ENCODE results near the gene SELE. TPM values are rescaled to one million over a fixed set of nuclear protein-coding genes. Genes with fewer than 3 reads are reported as not detected.
"Not testable (repeated sequence)": the region's sequence is repeated elsewhere in the genome, so short reads cannot be mapped to it uniquely, and the experiment has no call there.

SELE gene
- total and polyA plus RNA-seq, 2 of the 4 experiments (the other 2 are of a cell fraction), result not detected

GRCh38 chr1:169683168-169683567, 50.7 kb downstream of the SELE start:
- intact Hi-C loops (cut with micrococcal nuclease); dilution Hi-C loops (cut with HindIII; ENCODE audit: low sequenced_read_pairs, unreplicated experiment); H4K20me1 ChIP-seq (ENCODE audit: insufficient read depth, low read length): not testable (repeated sequence)

More at GRCh38 chr1:169683168-169683567, 50.7 kb downstream of the SELE start:
- in situ Hi-C loops (cut with MboI; ENCODE audit: low sequenced_read_pairs); H3K14ac ChIP-seq (replicated peaks; ENCODE audit: low read depth, low read length); H3K36me3 ChIP-seq (ENCODE audit: control insufficient read depth, insufficient read depth, low read length); H4K91ac ChIP-seq (ENCODE audit: insufficient read depth, low read depth, low read length); H3K9me3 ChIP-seq (ENCODE audit: control insufficient read depth, insufficient read depth, low read length); H2AK9ac ChIP-seq (replicated peaks; ENCODE audit: low read depth, low read length, poor library complexity); H3K4ac ChIP-seq (ENCODE audit: low read depth, low read length); H2BK20ac ChIP-seq (ENCODE audit: low read depth, low read length); ATAC-seq (ENCODE audit: low read depth); DNase-seq; BruUV-seq (replicated peaks); H3K4me1 ChIP-seq (ENCODE audit: control insufficient read depth, insufficient read depth, low read length); H2BK5ac ChIP-seq (ENCODE audit: low read depth, low read length, poor library complexity, severe bottlenecking); H2BK120ac ChIP-seq (ENCODE audit: low read depth, low read length); H4K5ac ChIP-seq (ENCODE audit: low read depth, low read length); H2AK5ac ChIP-seq (ENCODE audit: low read depth, low read length); CTCF ChIA-PET; H3K18ac ChIP-seq (ENCODE audit: low read depth, low read length); H4K8ac ChIP-seq (ENCODE audit: low read depth in 2 of 2, low read length in 2 of 2); H3K9me1 ChIP-seq (ENCODE audit: insufficient read depth, low read length); H3K23ac ChIP-seq (ENCODE audit: low read depth, low read length); H3K9ac ChIP-seq (ENCODE audit: low read depth, low read length); H3K56ac ChIP-seq (ENCODE audit: extremely low read depth, insufficient read depth, low read length); H3K79me1 ChIP-seq (ENCODE audit: low read depth in 1 of 2, low read length in 2 of 2); H3K4me2 ChIP-seq (ENCODE audit: low read depth, low read length); H2BK15ac ChIP-seq (ENCODE audit: low read depth, low read length); H3K4me3 ChIP-seq (ENCODE audit: insufficient read depth, low read depth, low read length); H2AFZ ChIP-seq (replicated peaks; ENCODE audit: low read length, poor library complexity); POLR2A ChIA-PET (ENCODE audit: unreplicated experiment); H3K27ac ChIP-seq (ENCODE audit: insufficient read depth, low read length); H3K27me3 ChIP-seq (ENCODE audit: control insufficient read depth, insufficient read depth, low read length): not testable (repeated sequence)
- 29% methylated on average over 1 of the region's 4 CpGs; no CpG with 5 or more reads in 1 of the 2 experiments for WGBS, 2 experiments (ENCODE audit: extremely low coverage in 2 of 2, insufficient read length in 1 of 2)

Data from IMR-90 (cell line).